ENCODE measurements around the gene CTPS2.

GRCh38 chrX:16544969-16545368 lies 167.5 kb downstream of the CTPS2 start:
- no peak for TF ChIP-seq CTCF (IDR thresholded peaks at IDR 0.05)
- TF ChIP-seq REST (IDR thresholded peaks at IDR 0.05; ENCODE audit: insufficient read depth in 1 of 2, low read depth in 2 of 2, low read length in 1 of 2) = no peak
- no peak for TF ChIP-seq TCF7L2 (IDR thresholded peaks at IDR 0.05; ENCODE audit: low read depth, low read length)
- no peak for TF ChIP-seq POLR2AphosphoS5 (IDR thresholded peaks at IDR 0.05; ENCODE audit: low read depth, low read length)
- TF ChIP-seq SIN3A (IDR thresholded peaks at IDR 0.05; ENCODE audit: borderline replicate concordance, insufficient read depth, low read depth, low read length) = no peak

Data from Panc1 (cell line).